ENCODE data around the gene IPPK.

Gene IPPK

DNA sequence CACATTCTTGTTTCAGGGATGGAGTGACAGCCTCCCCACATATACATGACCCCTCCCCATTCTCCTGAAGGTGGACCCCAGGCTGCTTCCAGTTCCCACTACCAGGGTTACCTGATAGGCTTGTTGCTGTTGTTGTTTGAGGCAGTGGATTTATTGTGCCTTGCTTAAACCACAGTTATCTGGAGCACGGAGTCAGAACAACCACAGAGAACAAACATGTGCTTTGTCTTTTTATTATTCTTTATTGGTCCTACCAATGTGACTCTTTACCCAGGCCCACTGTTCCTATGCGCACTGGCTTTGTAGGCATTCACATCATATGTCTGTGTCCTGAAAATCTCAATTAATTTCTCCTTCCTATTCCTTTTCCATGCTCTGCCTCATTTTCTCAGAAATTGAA lies 41.2 kb upstream of the IPPK start:
- TF ChIP-seq, protein P1, sequence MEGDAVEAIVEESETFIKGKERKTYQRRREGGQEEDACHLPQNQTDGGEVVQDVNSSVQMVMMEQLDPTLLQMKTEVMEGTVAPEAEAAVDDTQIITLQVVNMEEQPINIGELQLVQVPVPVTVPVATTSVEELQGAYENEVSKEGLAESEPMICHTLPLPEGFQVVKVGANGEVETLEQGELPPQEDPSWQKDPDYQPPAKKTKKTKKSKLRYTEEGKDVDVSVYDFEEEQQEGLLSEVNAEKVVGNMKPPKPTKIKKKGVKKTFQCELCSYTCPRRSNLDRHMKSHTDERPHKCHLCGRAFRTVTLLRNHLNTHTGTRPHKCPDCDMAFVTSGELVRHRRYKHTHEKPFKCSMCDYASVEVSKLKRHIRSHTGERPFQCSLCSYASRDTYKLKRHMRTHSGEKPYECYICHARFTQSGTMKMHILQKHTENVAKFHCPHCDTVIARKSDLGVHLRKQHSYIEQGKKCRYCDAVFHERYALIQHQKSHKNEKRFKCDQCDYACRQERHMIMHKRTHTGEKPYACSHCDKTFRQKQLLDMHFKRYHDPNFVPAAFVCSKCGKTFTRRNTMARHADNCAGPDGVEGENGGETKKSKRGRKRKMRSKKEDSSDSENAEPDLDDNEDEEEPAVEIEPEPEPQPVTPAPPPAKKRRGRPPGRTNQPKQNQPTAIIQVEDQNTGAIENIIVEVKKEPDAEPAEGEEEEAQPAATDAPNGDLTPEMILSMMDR (IDR thresholded peaks at IDR 0.05; ENCODE audit: control insufficient read depth, insufficient read depth, low read depth, low read length, missing control alignments), result no peak
- no peak overlapping the region for H3K4me3 ChIP-seq (ENCODE audit: control insufficient read depth, low read depth, low read length)
- DNase-seq (ENCODE audit: low read depth), result no peak

DNA sequence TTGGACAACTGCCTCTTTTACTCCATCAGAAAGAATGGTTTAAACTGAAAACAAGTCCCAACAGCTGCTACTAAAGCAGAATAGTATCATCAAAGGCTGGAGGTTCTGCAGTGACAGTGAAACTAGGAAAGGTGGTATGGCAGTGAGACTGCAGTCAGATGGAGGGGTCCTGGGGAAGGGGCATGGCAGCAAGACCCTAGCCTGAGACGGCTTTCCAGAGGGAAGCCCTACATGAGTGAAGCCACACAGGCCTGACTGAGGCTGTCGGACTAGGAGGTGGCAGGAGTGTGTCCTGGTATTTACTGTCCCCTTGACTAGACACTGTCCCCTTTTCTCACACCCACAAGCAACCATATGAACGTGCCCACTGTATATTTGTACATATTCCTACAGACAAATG lies 40.4 kb upstream of the IPPK start:
- DNase-seq (ENCODE audit: low read depth), result no peak
- TF ChIP-seq, protein P1 (IDR thresholded peaks at IDR 0.05; ENCODE audit: control insufficient read depth, insufficient read depth, low read depth, low read length, missing control alignments), result no peak
- no peak overlapping the region for H3K4me3 ChIP-seq (ENCODE audit: control insufficient read depth, low read depth, low read length)

DNA sequence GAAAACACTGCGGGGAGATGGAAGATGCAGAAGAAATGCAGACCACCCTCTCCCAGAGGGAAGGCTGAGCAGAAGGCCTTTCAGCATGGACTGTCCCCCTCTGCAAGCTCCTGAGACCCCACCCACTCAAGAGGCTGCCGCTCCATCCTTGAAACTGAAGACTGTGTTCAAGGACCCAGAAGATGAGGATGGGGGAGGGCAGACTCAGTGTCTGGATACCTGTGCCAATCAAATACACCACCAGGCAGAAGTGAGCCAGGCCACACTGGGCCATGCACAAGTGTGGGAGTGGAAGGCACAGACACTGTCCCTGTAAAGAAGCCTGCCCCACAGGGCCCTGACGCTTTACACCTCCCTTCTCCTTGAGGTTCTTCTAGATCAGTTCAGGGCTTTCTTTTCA lies 40.0 kb upstream of the IPPK start:
- TF ChIP-seq, protein P1 (IDR thresholded peaks at IDR 0.05; ENCODE audit: control insufficient read depth, insufficient read depth, low read depth, low read length, missing control alignments), result no peak
- DNase-seq (ENCODE audit: low read depth), result no peak

DNA sequence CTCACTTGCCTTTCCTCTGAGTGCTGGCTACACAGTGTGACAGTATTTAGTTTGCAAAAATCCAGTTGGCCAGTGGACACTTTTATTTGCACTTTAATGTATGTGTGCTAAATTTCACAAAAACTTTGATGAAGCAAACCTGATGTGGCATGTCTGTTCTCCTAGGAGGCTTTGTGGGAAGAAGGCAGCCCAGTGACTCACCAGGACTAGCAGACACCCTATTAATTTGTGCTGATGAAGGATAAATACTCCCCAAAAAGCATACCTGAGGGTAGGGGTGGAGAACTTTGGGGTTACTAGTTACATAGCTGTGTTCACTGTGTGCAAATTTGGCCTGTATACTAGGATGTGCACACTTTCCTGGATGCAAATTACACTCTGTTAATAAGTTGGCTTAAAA lies 39.3 kb upstream of the IPPK start:
- H3K4me3 ChIP-seq (ENCODE audit: control insufficient read depth, low read depth, low read length), result no peak overlapping the region
- DNase-seq (ENCODE audit: low read depth), result no peak
- TF ChIP-seq, protein P1 (IDR thresholded peaks at IDR 0.05; ENCODE audit: control insufficient read depth, insufficient read depth, low read depth, low read length, missing control alignments), result no peak

More for the DNA sequence above, 40.0 kb upstream of the IPPK start:
- no peak overlapping the region for H3K4me3 ChIP-seq (ENCODE audit: control insufficient read depth, low read depth, low read length)

DNA sequence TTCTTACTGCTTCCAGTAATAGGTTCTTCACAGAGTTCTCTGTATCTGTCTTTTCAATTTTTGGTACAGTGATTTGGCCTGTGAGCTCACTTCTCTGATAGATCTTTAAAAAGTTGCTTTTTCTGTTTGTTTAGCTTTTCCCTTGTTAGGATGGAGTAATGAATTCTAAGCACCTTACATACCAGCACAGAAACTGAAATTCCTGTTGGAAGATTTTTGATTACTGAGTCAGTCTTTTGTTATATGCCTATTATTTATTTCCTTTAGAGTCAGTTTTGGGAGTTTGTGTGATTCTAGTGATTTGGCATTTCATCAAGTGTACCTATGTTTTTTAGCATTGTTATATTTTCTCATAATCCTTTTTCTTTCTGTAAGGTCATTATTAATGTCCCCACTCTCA lies 37.6 kb upstream of the IPPK start:
- no peak for DNase-seq (ENCODE audit: low read depth)
- TF ChIP-seq, protein P1 (IDR thresholded peaks at IDR 0.05; ENCODE audit: control insufficient read depth, insufficient read depth, low read depth, low read length, missing control alignments), result no peak
- H3K4me3 ChIP-seq (ENCODE audit: control insufficient read depth, low read depth, low read length), result no peak overlapping the region

DNA sequence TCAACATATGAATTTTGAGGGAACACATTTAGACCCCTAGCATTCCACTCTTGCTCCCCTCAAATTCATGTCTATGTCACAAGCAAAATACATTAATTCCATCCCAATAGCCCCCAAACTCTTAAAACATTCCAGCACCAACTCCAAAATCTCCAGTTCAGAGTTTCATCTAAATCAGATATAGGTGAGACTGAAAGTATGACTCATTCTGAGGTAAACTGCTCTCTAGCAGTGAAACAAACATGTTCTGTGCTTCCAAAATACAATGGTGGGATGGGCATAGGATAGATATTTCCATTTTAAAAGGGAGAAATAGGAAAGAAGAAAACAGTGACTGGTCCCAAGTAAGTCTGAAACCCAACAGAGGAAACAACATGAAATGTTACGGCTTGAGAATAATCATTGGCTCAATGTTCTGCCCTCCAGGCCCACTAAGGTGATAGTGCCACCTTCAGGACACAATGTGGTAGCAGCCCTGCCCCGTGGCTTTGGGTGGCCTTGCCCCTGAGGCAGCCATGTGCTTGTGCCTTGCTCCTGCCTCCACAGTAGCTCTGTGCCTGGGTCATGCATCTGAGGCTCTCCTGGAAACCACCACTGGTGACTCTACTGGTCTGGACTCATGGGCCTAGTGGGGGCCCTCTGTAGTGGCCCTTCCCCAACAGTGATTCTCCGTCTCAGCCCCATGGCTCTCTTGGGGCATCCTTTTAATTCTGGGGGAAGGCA lies 36.4 kb upstream of the IPPK start:
- H3K4me3 ChIP-seq (ENCODE audit: control insufficient read depth, low read depth, low read length), result no peak overlapping the region
- TF ChIP-seq, protein P1 (IDR thresholded peaks at IDR 0.05; ENCODE audit: control insufficient read depth, insufficient read depth, low read depth, low read length, missing control alignments), result peak; percentile 56
- no peak for DNase-seq (ENCODE audit: low read depth)

All from AG09309 (cell line).